Endodermal cell (in vitro differentiated cells): Measurements from ENCODE around the gene OR8B8. TPM values are rescaled to one million over a fixed set of nuclear protein-coding genes. Genes with fewer than 3 reads are reported as not detected.

Experiments used
- DNase-seq: peaks from one replicate; pipeline ENCODE4 v3.0.0-alpha.2; 2017
- H3K27ac ChIP-seq: 2 replicates; pipeline ENCODE4 v1.5.1; 2013; ENCODE audit warnings: mild to moderate bottlenecking, low read depth, low read length, moderate library complexity
- H3K27me3 ChIP-seq: 2 replicates; pipeline ENCODE4 v1.6.1; 2013; ENCODE audit warnings: mild to moderate bottlenecking, low read length, moderate library complexity; ENCODE audit not compliant: insufficient read depth, control insufficient read depth, poor library complexity, severe bottlenecking
- H3K36me3 ChIP-seq: 2 replicates; pipeline ENCODE4 v1.7.0; 2013; ENCODE audit warnings: mild to moderate bottlenecking, low read length, moderate library complexity; ENCODE audit not compliant: control insufficient read depth, insufficient read depth
- H3K4me1 ChIP-seq: one replicate; pipeline ENCODE4 v1.7.0; 2013; ENCODE audit warnings: low read length; ENCODE audit not compliant: control insufficient read depth, insufficient read depth
- H3K4me3 ChIP-seq: 2 replicates; pipeline ENCODE4 v1.5.1; 2013; ENCODE audit warnings: mild to moderate bottlenecking, low read length, moderate library complexity
- H3K9ac ChIP-seq: 2 replicates; pipeline ENCODE4 v1.6.1; 2013; ENCODE audit warnings: mild to moderate bottlenecking, low read length, moderate library complexity; ENCODE audit not compliant: poor library complexity, severe bottlenecking; ENCODE audit errors: extremely low read depth
- H3K9me3 ChIP-seq: 2 replicates; pipeline ENCODE4 v1.6.1; 2013; ENCODE audit warnings: mild to moderate bottlenecking, low read length, moderate library complexity; ENCODE audit not compliant: control insufficient read depth
- H3K27ac Mint-ChIP-seq: 2 replicates; pipeline ENCODE4 v1.8.0; 2020; ENCODE audit warnings: mixed read lengths
- H3K27me3 Mint-ChIP-seq: 2 replicates; pipeline ENCODE4 v1.8.0; 2021; ENCODE audit warnings: mild to moderate bottlenecking, mixed read lengths; ENCODE audit not compliant: insufficient read depth
- H3K36me3 Mint-ChIP-seq: 2 replicates; pipeline ENCODE4 v1.8.0; 2020; ENCODE audit warnings: low read depth, mixed read lengths
- H3K4me1 Mint-ChIP-seq: 2 replicates; pipeline ENCODE4 v1.8.0; 2020; ENCODE audit warnings: mixed read lengths
- H3K4me3 Mint-ChIP-seq: 2 replicates; pipeline ENCODE4 v1.8.0; 2020; ENCODE audit warnings: mild to moderate bottlenecking, moderate library complexity, mixed read lengths
- H3K9me3 Mint-ChIP-seq: 2 replicates; pipeline ENCODE4 v1.8.0; 2020; ENCODE audit warnings: mild to moderate bottlenecking, mixed read lengths
- WGBS, 2 experiments: methylation state at CpG; one replicate each; pipeline versions ENCODE4 v1.1.5 to v1.1.7; 2013; ENCODE audit warnings: missing lambda C conversion rate in 2 of 2, mixed read lengths in 1 of 2; ENCODE audit not compliant: insufficient coverage in 1 of 2, insufficient read length in 1 of 2; 5-methylcytosine and 5-hydroxymethylcytosine counted together
- total RNA-seq, 2 donors: library from RNA; stranded (reverse); fragmentation: NEBNext Ultra II Directional in 1 of 2; extraction: Animal tissue kit (Norgen Biotek cat#: 25700) in 1 of 2; gene quantifications; 2 replicates in 1 of 2; 3 replicates in 1 of 2; pipeline ENCODE4 v1.2.1, GENCODE V29; 2021
- TF ChIP-seq, protein P1 (sequence below): fragments of 200-600 bp; sonication (generic); conservative IDR thresholded peaks from 2 replicates; pipeline ENCODE4 v1.5.0; 2021; ENCODE audit warnings: antibody characterized with exemption, mild to moderate bottlenecking

OR8B8 gene
- total RNA-seq, 2 donors from 2014 or later: not detected

DNA sequence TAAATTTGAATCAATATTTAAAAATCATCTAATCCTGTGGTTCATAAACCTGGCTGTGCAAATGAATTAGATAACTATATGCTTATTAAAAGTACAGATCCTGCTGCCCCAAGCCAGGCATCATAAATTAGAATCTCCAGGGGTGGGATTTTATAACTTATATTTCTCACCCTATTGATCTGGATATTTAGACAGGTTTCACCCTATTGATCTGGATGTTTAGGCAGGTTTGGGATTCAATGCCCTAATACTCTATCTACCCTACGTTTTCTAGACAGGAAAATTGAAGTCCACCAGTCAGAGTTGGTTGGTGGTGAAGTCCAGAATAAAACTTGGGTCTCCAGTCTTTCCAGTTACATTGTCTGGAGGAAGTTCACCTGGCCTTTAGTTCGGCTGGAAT is 2.6 kb downstream of the OR8B8 start:
- 88 to 100% methylated on average over 1 to 2 of the region's 2 CpGs for WGBS, 2 experiments
- no peak for DNase-seq
- no peak overlapping the region for H3K4me3 Mint-ChIP-seq
- H3K9ac ChIP-seq: no peak overlapping the region
- H3K27ac ChIP-seq: no peak overlapping the region
- H3K9me3 ChIP-seq: no peaks in the 10 kb centered on the region
- peaks cover 5% of the 10 kb centered on the region for H3K27me3 ChIP-seq
- peaks cover 9% of the 10 kb centered on the region for H3K4me1 Mint-ChIP-seq
- H3K27ac Mint-ChIP-seq: no peak overlapping the region
- H3K36me3 Mint-ChIP-seq: no peaks in the 10 kb centered on the region
- no peak overlapping the region for H3K4me3 ChIP-seq
- no peaks in the 10 kb centered on the region for H3K4me1 ChIP-seq
- TF ChIP-seq, protein P1, sequence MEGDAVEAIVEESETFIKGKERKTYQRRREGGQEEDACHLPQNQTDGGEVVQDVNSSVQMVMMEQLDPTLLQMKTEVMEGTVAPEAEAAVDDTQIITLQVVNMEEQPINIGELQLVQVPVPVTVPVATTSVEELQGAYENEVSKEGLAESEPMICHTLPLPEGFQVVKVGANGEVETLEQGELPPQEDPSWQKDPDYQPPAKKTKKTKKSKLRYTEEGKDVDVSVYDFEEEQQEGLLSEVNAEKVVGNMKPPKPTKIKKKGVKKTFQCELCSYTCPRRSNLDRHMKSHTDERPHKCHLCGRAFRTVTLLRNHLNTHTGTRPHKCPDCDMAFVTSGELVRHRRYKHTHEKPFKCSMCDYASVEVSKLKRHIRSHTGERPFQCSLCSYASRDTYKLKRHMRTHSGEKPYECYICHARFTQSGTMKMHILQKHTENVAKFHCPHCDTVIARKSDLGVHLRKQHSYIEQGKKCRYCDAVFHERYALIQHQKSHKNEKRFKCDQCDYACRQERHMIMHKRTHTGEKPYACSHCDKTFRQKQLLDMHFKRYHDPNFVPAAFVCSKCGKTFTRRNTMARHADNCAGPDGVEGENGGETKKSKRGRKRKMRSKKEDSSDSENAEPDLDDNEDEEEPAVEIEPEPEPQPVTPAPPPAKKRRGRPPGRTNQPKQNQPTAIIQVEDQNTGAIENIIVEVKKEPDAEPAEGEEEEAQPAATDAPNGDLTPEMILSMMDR: no peak
- peaks cover 4% of the 10 kb centered on the region for H3K27me3 Mint-ChIP-seq
- H3K36me3 ChIP-seq: no peaks in the 10 kb centered on the region
- H3K9me3 Mint-ChIP-seq: no peaks in the 10 kb centered on the region

DNA sequence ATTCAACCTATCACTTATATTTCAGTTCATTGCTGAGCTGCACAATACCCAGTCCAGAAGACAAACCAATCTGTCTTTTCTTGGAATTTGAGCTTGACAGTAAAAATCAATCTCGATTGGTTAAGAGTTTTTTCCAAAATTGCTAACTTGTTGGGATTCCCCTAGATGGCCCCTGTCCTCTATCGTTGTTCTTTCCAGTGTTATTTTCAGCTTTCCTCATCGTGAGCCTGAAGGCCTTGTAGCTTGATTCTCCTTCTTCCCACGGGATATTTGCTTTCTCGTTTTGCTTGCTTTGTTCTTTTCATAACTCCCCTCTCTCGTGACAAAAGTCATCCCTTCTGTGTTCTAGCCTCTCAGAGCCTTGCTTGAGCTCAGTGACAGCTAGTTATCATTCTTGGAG is 3.1 kb downstream of the OR8B8 start:
- Histone ChIP-seq H3K9me3 (no peaks in the 10 kb centered on the region), H3K4me3 (no peak overlapping the region), H3K27me3 (peaks cover 5% of the 10 kb centered on the region), H3K4me1 (no peaks in the 10 kb centered on the region), H3K9ac (no peak overlapping the region), H3K36me3 (no peaks in the 10 kb centered on the region), H3K27ac (no peak overlapping the region)
- no peaks in the 10 kb centered on the region for H3K36me3 Mint-ChIP-seq
- no peak overlapping the region for H3K4me3 Mint-ChIP-seq
- peaks cover 9% of the 10 kb centered on the region for H3K4me1 Mint-ChIP-seq
- TF ChIP-seq, protein P1: no peak
- no peak for DNase-seq
- H3K9me3 Mint-ChIP-seq: no peaks in the 10 kb centered on the region
- WGBS, 2 experiments: 74 to 83% methylated on average over 6 of the region's 6 CpGs
- H3K27ac Mint-ChIP-seq: no peak overlapping the region
- peaks cover 4% of the 10 kb centered on the region for H3K27me3 Mint-ChIP-seq

DNA sequence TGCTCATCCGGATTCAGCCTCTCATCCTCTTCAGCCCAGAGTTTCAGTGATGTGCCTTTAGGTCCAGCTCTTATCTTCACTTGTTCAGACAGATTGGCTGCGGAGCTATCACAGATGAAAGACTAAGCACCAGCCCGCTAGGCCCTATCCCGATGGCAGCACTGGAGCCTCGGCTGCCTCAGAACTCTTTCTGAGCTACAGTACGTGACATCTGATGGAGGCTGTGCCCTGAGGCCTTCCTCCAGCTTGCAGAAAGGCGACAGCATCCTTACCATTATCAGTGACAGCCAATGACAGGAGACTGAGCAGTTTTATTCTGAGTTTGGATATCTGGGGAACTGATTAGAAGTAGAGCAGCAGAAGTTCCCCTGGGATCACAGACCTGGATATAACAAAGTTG is 4.0 kb downstream of the OR8B8 start:
- peaks cover 5% of the 10 kb centered on the region for H3K27me3 ChIP-seq
- H3K4me3 ChIP-seq: no peak overlapping the region
- TF ChIP-seq, protein P1: no peak
- Mint-ChIP-seq H3K4me3 (no peak overlapping the region), H3K27me3 (peaks cover 9% of the 10 kb centered on the region), H3K36me3 (no peaks in the 10 kb centered on the region), H3K4me1 (peaks cover 9% of the 10 kb centered on the region), H3K27ac (no peak overlapping the region), H3K9me3 (no peaks in the 10 kb centered on the region)
- H3K36me3 ChIP-seq: no peaks in the 10 kb centered on the region
- H3K27ac ChIP-seq: no peak overlapping the region
- H3K4me1 ChIP-seq: no peaks in the 10 kb centered on the region
- no peaks in the 10 kb centered on the region for H3K9me3 ChIP-seq
- 90 to 93% methylated on average over 7 of the region's 7 CpGs for WGBS, 2 experiments
- no peak overlapping the region for H3K9ac ChIP-seq
- DNase-seq: no peak
